GM19452 (cell line): ENCODE data around the gene TBC1D3C.
"Not testable (repeated sequence)": the region's sequence is repeated elsewhere in the genome, so short reads cannot be mapped to it uniquely, and the experiment has no call there.

Source experiments
- ATAC-seq: cut with Tn5 transposase; IDR thresholded peaks from one replicate; pipeline ENCODE4 v1.9.1; 2021; ENCODE audit not compliant: unreplicated experiment

TBC1D3C gene

GRCh38 chr17:38068534-38068933 lies at the start of gene TBC1D3C:
TBC1D3C (minus strand) TSS chr17:38068634; CDS start chr17:38067066, 1,568 bp downstream.
- not testable (repeated sequence) for ATAC-seq

- not testable (repeated sequence) for ATAC-seq
These were observed 30.8 kb upstream of the TBC1D3C start for GRCh38 chr17:38099262-38099661.

GRCh38 chr17:38094059-38094694 lies 25.7 kb upstream of the TBC1D3C start:
- not testable (repeated sequence) for ATAC-seq

- not testable (repeated sequence) for ATAC-seq
These were observed 19.7 kb upstream of the TBC1D3C start for GRCh38 chr17:38088120-38088519.

GRCh38 chr17:38087344-38087743 lies 18.9 kb upstream of the TBC1D3C start:
- ATAC-seq: not testable (repeated sequence)
